ENCODE data around the gene ID2.

- TF ChIP-seq POLR2A (IDR thresholded peaks at IDR 0.05) (no peak), CTCF (IDR thresholded peaks at IDR 0.05) (no peak)
Observed at GRCh38 chr2:8699839-8700238, 18.0 kb downstream of the ID2 start.
